Gastrocnemius medialis (tissue), 4 donors: ENCODE results near the gene PRDX1. TPM values are rescaled to one million over a fixed set of nuclear protein-coding genes. Genes with fewer than 3 reads are reported as not detected.
A peak's percentile ranks its signal among the peaks of the same experiment; 100 is the strongest.

Experiments used
- ATAC-seq, 2 donors: fragments of 150-250 bp; one replicate each; pipeline ENCODE4 v1.9.1; 2016
- DNase-seq, 2 donors: peaks; one replicate each; pipeline ENCODE4 v3.0.0-alpha.2; 2019
- H3K27ac ChIP-seq, 4 donors: fragments of 200-600 bp; sonication (generic); 1 replicate in 1 of 4; 2 replicates in 3 of 4; pipeline ENCODE4 v1.5.1; 2016 to 2018; ENCODE audit warnings: mild to moderate bottlenecking in 2 of 4, moderate library complexity in 1 of 4
- H3K27me3 ChIP-seq, 3 donors: fragments of 200-600 bp; sonication (generic) in 2 of 3; 1 replicate in 1 of 3; 2 replicates in 2 of 3; pipeline versions ENCODE4 v1.5.1 to v1.6.0; 2016 to 2019; ENCODE audit warnings: mild to moderate bottlenecking in 1 of 3, moderate library complexity in 1 of 3
- H3K36me3 ChIP-seq, 2 donors: fragments of 200-600 bp; sonication (generic) in 1 of 2; one replicate each; pipeline ENCODE4 v1.5.1; 2017 to 2018
- H3K4me1 ChIP-seq, 2 donors: fragments of 200-600 bp; sonication (generic) in 1 of 2; one replicate each; pipeline ENCODE4 v1.5.1; 2016 to 2017; ENCODE audit warnings: mild to moderate bottlenecking in 2 of 2
- H3K4me3 ChIP-seq, 4 donors: fragments of 200-600 bp; sonication (generic) in 3 of 4; 1 replicate in 1 of 4; 2 replicates in 3 of 4; pipeline ENCODE4 v1.5.1; 2016 to 2019; ENCODE audit warnings: mild to moderate bottlenecking in 2 of 4
- H3K9me3 ChIP-seq, 3 donors: fragments of 200-600 bp; sonication (generic) in 2 of 3; 1 replicate in 1 of 3; 2 replicates in 2 of 3; pipeline ENCODE4 v1.5.1; 2016 to 2019
- POLR2A ChIP-seq, 2 donors: fragments of 450-650 bp; IDR thresholded peaks; one replicate each; pipeline ENCODE4 v1.6.1; 2017; ENCODE audit warnings: antibody characterized with exemption in 2 of 2, mild to moderate bottlenecking in 2 of 2, moderate library complexity in 2 of 2
- in situ Hi-C, 4 donors: fragments of 200-750 bp; cut with MboI; loops; one replicate each; pipeline versions ENCODE4 v1.15.0 to v1.8.0; 2017; ENCODE audit warnings: low sequenced_read_pairs in 4 of 4
- intact Hi-C: fragments of 100-400 bp; cut with DNase I; formaldehyde crosslinking; loops from one replicate; pipeline ENCODE4 v1.15.1; 2023; ENCODE audit warnings: low total_unique reads
- total RNA-seq, 4 donors: library from RNA; depleted of rRNA; stranded (reverse); fragments of >200 nt; gene quantifications; one replicate each; pipeline versions ENCODE4 v1.1.0 to v1.2.3, GENCODE V29; 2016
- TF ChIP-seq, protein P1 (sequence below), 5 experiments: fragments of 450-650 bp in 3 of 5; fragments of 200-600 bp in 2 of 5; sonication (generic) in 2 of 5; IDR thresholded peaks in 4 of 5; conservative IDR thresholded peaks in 1 of 5; 1 replicate in 4 of 5; 2 replicates in 1 of 5; pipeline ENCODE4 v1.5.1; 2016 to 2019; ENCODE audit warnings: antibody characterized with exemption in 5 of 5, mild to moderate bottlenecking in 3 of 5, moderate library complexity in 3 of 5

The PRDX1 gene
- total RNA-seq, 4 donors from 2014 or later, result 406 to 554 (median 482) TPM

DNA sequence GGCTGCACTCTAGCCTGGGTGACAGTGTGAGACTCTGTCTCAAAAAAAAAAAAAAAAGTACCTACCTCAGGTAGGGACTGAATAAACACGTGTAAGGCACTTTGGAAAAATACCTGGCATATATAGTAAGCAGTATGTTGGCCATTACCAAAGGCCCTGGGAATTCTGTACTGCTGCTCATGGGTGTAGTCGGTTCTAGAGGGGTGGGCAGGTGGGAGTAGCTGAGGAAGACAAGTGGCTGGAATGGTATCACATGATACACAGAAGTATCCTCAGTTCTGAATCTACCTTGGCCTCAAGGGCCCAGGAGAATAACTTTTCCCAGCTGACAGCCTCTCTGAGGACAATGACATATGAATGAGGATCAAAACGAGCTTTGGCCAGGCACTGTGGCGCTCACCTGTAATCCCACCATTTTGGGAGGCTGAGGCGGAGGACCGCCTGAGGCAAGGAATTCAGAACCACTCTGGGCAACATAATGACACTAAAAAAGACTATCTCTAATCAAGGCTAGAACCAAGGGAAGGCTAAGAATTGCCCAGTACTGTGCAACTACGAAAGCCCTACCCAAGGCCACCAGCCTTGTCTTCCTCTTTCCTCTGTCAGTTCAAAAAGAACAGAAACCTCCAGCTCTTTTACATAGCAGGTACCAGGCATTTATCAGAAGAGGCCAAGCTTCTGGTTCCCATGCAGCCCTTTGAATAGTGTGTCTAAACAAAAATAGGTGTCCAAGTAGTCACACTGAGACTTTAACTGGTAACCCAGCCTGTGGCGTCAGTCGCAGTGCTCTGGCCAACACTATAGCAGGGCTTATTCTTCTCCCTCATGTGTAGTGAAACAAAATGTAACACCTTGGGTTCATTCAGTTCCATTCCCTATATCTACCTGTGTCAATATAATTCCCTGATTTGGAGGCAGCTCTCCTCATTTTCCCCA lies 11.4 kb downstream of the PRDX1 start:
- no peaks in the 10 kb centered on the region for H3K27me3 ChIP-seq
- TF ChIP-seq, protein P1, sequence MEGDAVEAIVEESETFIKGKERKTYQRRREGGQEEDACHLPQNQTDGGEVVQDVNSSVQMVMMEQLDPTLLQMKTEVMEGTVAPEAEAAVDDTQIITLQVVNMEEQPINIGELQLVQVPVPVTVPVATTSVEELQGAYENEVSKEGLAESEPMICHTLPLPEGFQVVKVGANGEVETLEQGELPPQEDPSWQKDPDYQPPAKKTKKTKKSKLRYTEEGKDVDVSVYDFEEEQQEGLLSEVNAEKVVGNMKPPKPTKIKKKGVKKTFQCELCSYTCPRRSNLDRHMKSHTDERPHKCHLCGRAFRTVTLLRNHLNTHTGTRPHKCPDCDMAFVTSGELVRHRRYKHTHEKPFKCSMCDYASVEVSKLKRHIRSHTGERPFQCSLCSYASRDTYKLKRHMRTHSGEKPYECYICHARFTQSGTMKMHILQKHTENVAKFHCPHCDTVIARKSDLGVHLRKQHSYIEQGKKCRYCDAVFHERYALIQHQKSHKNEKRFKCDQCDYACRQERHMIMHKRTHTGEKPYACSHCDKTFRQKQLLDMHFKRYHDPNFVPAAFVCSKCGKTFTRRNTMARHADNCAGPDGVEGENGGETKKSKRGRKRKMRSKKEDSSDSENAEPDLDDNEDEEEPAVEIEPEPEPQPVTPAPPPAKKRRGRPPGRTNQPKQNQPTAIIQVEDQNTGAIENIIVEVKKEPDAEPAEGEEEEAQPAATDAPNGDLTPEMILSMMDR (IDR thresholded peaks at IDR 0.05 in 4 of 5, conservative IDR thresholded peaks at IDR 0.05 in 1 of 5), result no peak
- TF ChIP-seq POLR2A (IDR thresholded peaks at IDR 0.05), result no peak
- in situ Hi-C loops, result loop anchor here in 2 of 4 donors (5.0 to 25.0 kb wide), 3 partner anchors 54 to 723 kb away; partner anchors contain the start of genes BEST4 (in 1 of the 2) and RPS8 (in 1 of the 2)
- no peak for ATAC-seq
- peaks cover 11 to 67% of the 10 kb centered on the region in 2 donors for H3K36me3 ChIP-seq
- intact Hi-C loops, result no loop called here
- H3K27ac ChIP-seq, result peak overlapping the region in 1 of 4 donors; percentile 33
- no peak overlapping the region for H3K4me3 ChIP-seq
- H3K4me1 ChIP-seq, result peaks cover 0 to 3% of the 10 kb centered on the region in 2 donors
- no peak for DNase-seq
- H3K9me3 ChIP-seq, result no peaks in the 10 kb centered on the region

DNA sequence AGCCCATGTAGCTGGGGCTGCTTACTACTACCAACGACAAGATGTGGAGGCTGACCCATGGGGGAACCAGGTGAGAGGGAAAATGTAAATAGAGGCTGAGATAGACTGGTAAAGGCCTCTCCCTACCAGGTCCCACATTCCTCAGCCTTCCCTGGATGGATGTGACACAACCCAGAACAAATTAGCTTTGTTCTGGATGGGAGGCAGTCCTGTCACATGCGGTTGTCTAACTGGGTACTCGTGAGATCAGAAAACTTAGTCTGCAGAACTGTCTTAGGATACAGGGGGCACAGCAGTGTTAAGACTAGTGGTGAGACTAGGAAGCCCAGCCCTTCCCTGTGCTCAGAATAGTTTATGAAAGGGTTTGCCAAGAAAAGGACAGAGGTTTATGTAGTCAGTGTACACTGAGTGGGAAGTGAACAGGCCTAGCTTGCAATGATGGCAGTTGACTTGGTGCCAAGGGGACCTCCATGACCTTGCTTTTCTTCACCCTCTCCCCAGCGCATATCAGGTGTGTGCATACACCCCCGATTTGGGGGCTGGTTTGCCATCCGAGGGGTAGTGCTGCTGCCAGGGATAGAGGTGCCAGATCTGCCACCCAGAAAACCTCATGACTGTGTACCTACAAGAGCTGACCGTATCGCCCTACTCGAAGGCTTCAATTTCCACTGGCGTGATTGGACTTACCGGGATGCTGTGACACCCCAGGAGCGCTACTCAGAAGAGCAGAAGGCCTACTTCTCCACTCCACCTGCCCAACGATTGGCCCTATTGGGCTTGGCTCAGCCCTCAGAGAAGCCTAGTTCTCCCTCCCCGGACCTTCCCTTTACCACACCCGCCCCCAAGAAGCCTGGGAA lies 13.2 kb downstream of the PRDX1 start:
- Histone ChIP-seq H3K27ac (peak overlapping the region; percentile 8 to 59 (median 42)), H3K27me3 (no peaks in the 10 kb centered on the region), H3K36me3 (peaks cover 0 to 50% of the 10 kb centered on the region in 2 donors), H3K9me3 (no peaks in the 10 kb centered on the region), H3K4me1 (peaks cover 0 to 3% of the 10 kb centered on the region in 2 donors), H3K4me3 (no peak overlapping the region)
- DNase-seq, result no peak
- in situ Hi-C loops (loop anchor here in 3 of 4 donors (5.0 to 25.0 kb wide), 3 partner anchors 56 to 721 kb away; partner anchors contain the start of genes BEST4 (in 1 of the 3) and RPS8 (in 1 of the 3)), intact Hi-C loops (loop anchor here (10.0 kb wide), 1 partner anchor 376 kb away; no protein-coding TSS in a partner anchor)
- peak; percentile 32 to 45 for ATAC-seq
- TF ChIP-seq, protein P1 (IDR thresholded peaks at IDR 0.05 in 4 of 5, conservative IDR thresholded peaks at IDR 0.05 in 1 of 5), result peak in 3 of 5 experiments; percentile 7 to 31 (median 20)
- TF ChIP-seq POLR2A (IDR thresholded peaks at IDR 0.05), result no peak

DNA sequence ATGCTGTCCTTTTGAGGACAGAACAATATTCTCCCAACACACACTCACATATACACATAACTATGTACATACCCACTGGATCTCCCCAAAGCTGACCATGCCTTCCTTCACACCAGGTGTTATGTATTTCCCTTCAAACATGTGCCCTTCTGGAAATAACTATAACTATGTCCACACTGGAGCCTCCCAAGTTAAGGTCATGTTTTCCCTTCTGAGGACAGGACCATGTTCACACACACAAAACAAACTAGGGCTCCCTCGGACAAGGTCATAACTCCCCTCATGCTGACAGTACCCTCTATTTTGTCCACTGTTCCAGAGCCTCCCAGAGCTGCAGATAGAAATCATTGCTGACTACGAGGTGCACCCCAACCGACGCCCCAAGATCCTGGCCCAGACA lies 13.8 kb downstream of the PRDX1 start:
- in situ Hi-C loops, result loop anchor here in 3 of 4 donors (5.0 to 25.0 kb wide), 3 partner anchors 57 to 721 kb away; partner anchors contain the start of genes BEST4 (in 1 of the 3) and RPS8 (in 1 of the 3)
- H3K4me3 ChIP-seq, result no peak overlapping the region
- no peak for DNase-seq
- no peaks in the 10 kb centered on the region for H3K9me3 ChIP-seq
- H3K27ac ChIP-seq, result peak overlapping the region in 1 of 4 donors; percentile 59
- no peak for ATAC-seq
- H3K4me1 ChIP-seq, result peaks cover 0 to 3% of the 10 kb centered on the region in 2 donors
- peaks cover 0 to 44% of the 10 kb centered on the region in 2 donors for H3K36me3 ChIP-seq
- H3K27me3 ChIP-seq, result no peaks in the 10 kb centered on the region
- no peak for TF ChIP-seq POLR2A (IDR thresholded peaks at IDR 0.05)
- TF ChIP-seq, protein P1 (IDR thresholded peaks at IDR 0.05 in 4 of 5, conservative IDR thresholded peaks at IDR 0.05 in 1 of 5), result no peak
- intact Hi-C loops, result loop anchor here (10.0 kb wide), 1 partner anchor 377 kb away; no protein-coding TSS in a partner anchor

DNA sequence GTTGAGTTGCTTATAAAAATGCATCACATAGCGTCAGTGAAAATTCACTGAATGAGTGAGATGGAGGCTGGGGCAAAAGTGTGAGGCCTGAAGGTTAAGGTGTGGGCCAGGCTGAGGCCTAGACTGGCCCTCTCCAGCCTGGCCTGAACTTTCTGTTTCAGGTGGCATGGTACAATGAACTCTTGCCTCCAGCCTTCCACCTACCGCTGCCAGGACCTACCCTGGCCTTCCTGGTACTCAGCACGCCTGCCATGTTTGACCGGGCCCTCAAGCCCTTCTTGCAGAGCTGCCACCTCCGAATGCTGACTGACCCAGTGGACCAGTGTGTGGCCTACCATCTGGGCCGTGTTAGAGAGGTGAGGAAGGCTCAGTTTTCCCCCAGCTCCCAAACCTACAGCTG lies 14.5 kb downstream of the PRDX1 start:
- Histone ChIP-seq H3K9me3 (no peaks in the 10 kb centered on the region), H3K36me3 (peaks cover 0 to 37% of the 10 kb centered on the region in 2 donors), H3K4me1 (peaks cover 0 to 3% of the 10 kb centered on the region in 2 donors), H3K27me3 (no peaks in the 10 kb centered on the region), H3K27ac (peak overlapping the region in 1 of 4 donors; percentile 59), H3K4me3 (no peak overlapping the region)
- ATAC-seq (no peak), DNase-seq (no peak)
- in situ Hi-C loops (loop anchor here in 3 of 4 donors (5.0 to 25.0 kb wide), 3 partner anchors 58 to 720 kb away; partner anchors contain the start of genes BEST4 (in 1 of the 3) and RPS8 (in 1 of the 3)), intact Hi-C loops (loop anchor here (10.0 kb wide), 1 partner anchor 378 kb away; no protein-coding TSS in a partner anchor)
- TF ChIP-seq POLR2A (IDR thresholded peaks at IDR 0.05), result no peak
- TF ChIP-seq, protein P1 (IDR thresholded peaks at IDR 0.05 in 4 of 5, conservative IDR thresholded peaks at IDR 0.05 in 1 of 5), result no peak
